Colonic mucosa (tissue), 4 donors: ENCODE measurements around the gene ITM2C. TPM values are rescaled to one million over a fixed set of nuclear protein-coding genes. Genes with fewer than 3 reads are reported as not detected.

Experiments used
- DNase-seq: peaks from one replicate; pipeline ENCODE4 v3.0.0-alpha.2; 2020
- H3K27ac ChIP-seq: fragments of 200-600 bp; one replicate; pipeline ENCODE4 v1.8.0; 2021
- H3K27me3 ChIP-seq: fragments of 200-600 bp; one replicate; pipeline ENCODE4 v1.8.0; 2021
- H3K36me3 ChIP-seq: fragments of 200-600 bp; one replicate; pipeline ENCODE4 v1.8.0; 2021
- H3K4me1 ChIP-seq: fragments of 200-600 bp; one replicate; pipeline ENCODE4 v1.8.0; 2021; ENCODE audit warnings: mild to moderate bottlenecking
- H3K4me3 ChIP-seq: fragments of 200-600 bp; one replicate; pipeline ENCODE4 v1.8.0; 2021
- H3K9ac ChIP-seq, 2 donors: one replicate each; pipeline ENCODE4 v1.7.0; 2013; ENCODE audit warnings: control low read depth in 2 of 2, low read depth in 2 of 2, low read length in 2 of 2
- H3K9me3 ChIP-seq: fragments of 200-600 bp; one replicate; pipeline ENCODE4 v1.8.0; 2021
- CTCF ChIP-seq: fragments of 200-600 bp; IDR thresholded peaks from one replicate; pipeline ENCODE4 v1.8.0; 2022; ENCODE audit warnings: antibody characterized with exemption, mild to moderate bottlenecking
- intact Hi-C: fragments of 100-400 bp; cut with DNase I; formaldehyde crosslinking; loops from one replicate; pipeline ENCODE4 v1.14.1; 2022
- total RNA-seq, 2 donors: library from RNA; stranded (reverse); fragmentation: NEBNext Ultra II Directional in 1 of 2; extraction: Animal tissue kit (Norgen Biotek cat#: 25700) in 1 of 2; gene quantifications; one replicate each; pipeline ENCODE4 v1.2.1, GENCODE V29; 2021
- donor health status: healthy.
- donor health status: DM: no; HTN: no; CAD: no.
- donor health status: DM: no; HTN: no; CAD: no.

ITM2C gene
- total RNA-seq, 2 donors from 2014 or later = 1,192 to 1,707 TPM

- intact Hi-C loops = loop anchor here (5.0 kb wide), 1 partner anchor 68 kb away; no protein-coding TSS in a partner anchor
- no peaks in the 10 kb centered on the region for H3K27me3 ChIP-seq
- no peak for DNase-seq
Observed at GRCh38 chr2:230914886-230915285, 50.1 kb downstream of the ITM2C start.

GRCh38 chr2:230915319-230915718, 50.6 kb downstream of the ITM2C start:
- no peak for DNase-seq
- intact Hi-C loops = no loop called here

More at GRCh38 chr2:230914886-230915285, 50.1 kb downstream of the ITM2C start:
- Histone ChIP-seq H3K36me3 (no peaks in the 10 kb centered on the region), H3K27ac (no peak overlapping the region), H3K9ac (no peak overlapping the region), H3K4me3 (no peak overlapping the region), H3K4me1 (no peaks in the 10 kb centered on the region), H3K9me3 (no peaks in the 10 kb centered on the region)
- no peak for TF ChIP-seq CTCF

GRCh38 chr2:230916218-230916617, 51.5 kb downstream of the ITM2C start:
- Histone ChIP-seq H3K4me3 (no peak overlapping the region), H3K36me3 (no peaks in the 10 kb centered on the region), H3K27me3 (no peaks in the 10 kb centered on the region), H3K27ac (no peak overlapping the region), H3K4me1 (no peaks in the 10 kb centered on the region), H3K9ac (no peak overlapping the region), H3K9me3 (no peaks in the 10 kb centered on the region)
- intact Hi-C loops = no loop called here
- no peak for TF ChIP-seq CTCF
- no peak for DNase-seq

More at GRCh38 chr2:230915319-230915718, 50.6 kb downstream of the ITM2C start:
- Histone ChIP-seq H3K27me3 (no peaks in the 10 kb centered on the region), H3K4me3 (no peak overlapping the region), H3K4me1 (no peaks in the 10 kb centered on the region), H3K9me3 (no peaks in the 10 kb centered on the region), H3K27ac (no peak overlapping the region), H3K36me3 (no peaks in the 10 kb centered on the region), H3K9ac (no peak overlapping the region)
- TF ChIP-seq CTCF = no peak

- Histone ChIP-seq H3K9me3 (no peaks in the 10 kb centered on the region), H3K9ac (no peak overlapping the region), H3K36me3 (no peaks in the 10 kb centered on the region), H3K27ac (no peak overlapping the region), H3K4me3 (no peak overlapping the region), H3K4me1 (no peaks in the 10 kb centered on the region), H3K27me3 (no peaks in the 10 kb centered on the region)
- no peak for TF ChIP-seq CTCF
- no peak for DNase-seq
- intact Hi-C loops = no loop called here
Observed at GRCh38 chr2:230919240-230919639, 54.5 kb downstream of the ITM2C start.

GRCh38 chr2:230919681-230920080, 54.9 kb downstream of the ITM2C start:
- Histone ChIP-seq H3K36me3 (no peaks in the 10 kb centered on the region), H3K9me3 (no peaks in the 10 kb centered on the region), H3K27me3 (no peaks in the 10 kb centered on the region), H3K9ac (no peak overlapping the region), H3K27ac (no peak overlapping the region), H3K4me1 (no peaks in the 10 kb centered on the region), H3K4me3 (no peak overlapping the region)
- intact Hi-C loops = loop anchor here (5.0 kb wide), 1 partner anchor 68 kb away; no protein-coding TSS in a partner anchor
- no peak for DNase-seq
- TF ChIP-seq CTCF = no peak
